AG10803 (cell line): ENCODE results near the gene GAL3ST1.

Experiments used
- DNase-seq: peaks from one replicate; pipeline ENCODE4 v3.0.0; 2010; ENCODE audit warnings: low read depth
- H3K4me3 ChIP-seq: 2 replicates; pipeline ENCODE4 v1.5.1; 2011; ENCODE audit warnings: mild to moderate bottlenecking, low read length, control low read depth
- CTCF ChIP-seq: conservative IDR thresholded peaks from 2 replicates; pipeline ENCODE4 v1.5.1; 2011; ENCODE audit warnings: mild to moderate bottlenecking, low read length, control low read depth, inconsistent platforms

GAL3ST1 gene

GRCh38 chr22:30516273-30516672 lies 58.2 kb downstream of the GAL3ST1 start:
- DNase-seq: no peak
- TF ChIP-seq CTCF: no peak
- H3K4me3 ChIP-seq: no peak overlapping the region

DNA sequence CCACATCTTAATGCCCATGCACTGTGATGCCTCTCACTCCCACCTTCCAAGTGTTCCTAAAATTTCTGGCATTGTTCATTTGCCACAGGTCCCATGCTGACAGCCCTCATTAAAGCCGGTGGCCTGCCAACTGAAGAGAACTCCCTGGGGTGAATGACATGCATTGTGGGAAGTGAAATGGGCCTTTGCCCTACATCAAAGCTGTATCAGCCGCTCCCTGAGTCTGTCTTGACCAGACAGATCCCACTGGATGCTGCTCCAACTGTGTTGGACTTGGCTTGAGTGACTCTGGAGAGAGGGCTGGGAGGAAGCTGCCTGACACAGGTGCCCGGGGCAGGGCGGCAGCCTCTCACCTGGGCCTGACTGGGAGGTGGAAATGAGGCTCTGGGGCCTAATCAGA lies 60.2 kb downstream of the GAL3ST1 start:
- no peak overlapping the region for H3K4me3 ChIP-seq
- no peak for DNase-seq
- TF ChIP-seq CTCF: no peak

GRCh38 chr22:30513462-30513861 lies 61.0 kb downstream of the GAL3ST1 start:
- H3K4me3 ChIP-seq: no peak overlapping the region
- DNase-seq: no peak
- TF ChIP-seq CTCF: no peak

GRCh38 chr22:30511911-30512310 lies 62.6 kb downstream of the GAL3ST1 start:
- H3K4me3 ChIP-seq: no peak overlapping the region
- DNase-seq: no peak
- TF ChIP-seq CTCF: no peak

DNA sequence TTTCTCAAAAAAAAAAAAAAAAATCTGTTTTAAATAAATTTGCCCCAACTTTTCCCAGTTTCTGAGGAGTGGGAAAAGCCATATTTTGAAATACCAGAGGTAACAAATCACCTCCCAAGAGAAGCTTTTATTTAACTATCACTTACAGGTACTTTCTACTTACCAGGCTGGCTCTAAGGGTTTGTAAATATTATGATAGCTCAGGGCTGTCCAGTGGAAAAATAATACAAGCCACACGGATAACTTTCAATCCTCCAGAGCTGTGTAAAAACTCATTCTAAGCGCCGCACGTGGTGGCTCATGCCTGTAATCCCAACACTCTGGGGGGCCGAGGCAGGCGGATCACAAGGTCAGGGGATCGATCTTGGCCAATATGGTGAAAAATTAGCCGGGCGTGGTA lies 63.4 kb downstream of the GAL3ST1 start:
- no peak for TF ChIP-seq CTCF
- no peak overlapping the region for H3K4me3 ChIP-seq
- DNase-seq: no peak

- no peak for DNase-seq
- H3K4me3 ChIP-seq: no peak overlapping the region
- no peak for TF ChIP-seq CTCF
Measured at GRCh38 chr22:30508216-30508615, 66.2 kb downstream of the GAL3ST1 start.

DNA sequence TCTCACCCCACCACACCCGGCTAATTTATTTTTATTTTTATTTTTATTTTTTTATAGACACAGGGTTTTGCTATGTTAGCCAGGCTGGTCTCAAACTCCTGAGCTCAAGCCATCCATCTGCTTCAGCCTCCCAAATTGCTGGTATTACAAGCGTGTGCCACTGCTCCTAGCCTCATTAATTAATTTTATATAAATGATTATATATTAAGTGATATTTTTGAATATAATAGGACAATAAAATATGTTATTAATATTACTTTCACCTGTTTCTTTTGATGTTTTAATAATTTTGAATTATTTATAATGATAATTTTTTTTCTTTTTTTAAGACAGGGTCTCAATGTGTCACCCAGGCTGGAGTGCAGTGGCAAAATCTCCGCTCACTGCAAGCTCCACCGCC lies 66.8 kb downstream of the GAL3ST1 start:
- DNase-seq: no peak
- TF ChIP-seq CTCF: no peak
- no peak overlapping the region for H3K4me3 ChIP-seq
